ENCODE results near the gene FLYWCH2.

- no peak for TF ChIP-seq CTCF (IDR thresholded peaks at IDR 0.05 in 8 of 11, conservative IDR thresholded peaks at IDR 0.05 in 3 of 11)
- no peak for TF ChIP-seq POLR2A (IDR thresholded peaks at IDR 0.05)
These were observed 43.6 kb downstream of the FLYWCH2 start for GRCh38 chr16:2926650-2926999.
